CD4-positive, alpha-beta T cell treated with Interleukin-4 for 1 hour (primary cell): Measurements from ENCODE around the gene PDGFRB.

Experiments
- DNase-seq, 2 donors: peaks; one replicate each; pipeline ENCODE4 v3.0.0-alpha.2; 2020 to 2022

The PDGFRB gene

DNA sequence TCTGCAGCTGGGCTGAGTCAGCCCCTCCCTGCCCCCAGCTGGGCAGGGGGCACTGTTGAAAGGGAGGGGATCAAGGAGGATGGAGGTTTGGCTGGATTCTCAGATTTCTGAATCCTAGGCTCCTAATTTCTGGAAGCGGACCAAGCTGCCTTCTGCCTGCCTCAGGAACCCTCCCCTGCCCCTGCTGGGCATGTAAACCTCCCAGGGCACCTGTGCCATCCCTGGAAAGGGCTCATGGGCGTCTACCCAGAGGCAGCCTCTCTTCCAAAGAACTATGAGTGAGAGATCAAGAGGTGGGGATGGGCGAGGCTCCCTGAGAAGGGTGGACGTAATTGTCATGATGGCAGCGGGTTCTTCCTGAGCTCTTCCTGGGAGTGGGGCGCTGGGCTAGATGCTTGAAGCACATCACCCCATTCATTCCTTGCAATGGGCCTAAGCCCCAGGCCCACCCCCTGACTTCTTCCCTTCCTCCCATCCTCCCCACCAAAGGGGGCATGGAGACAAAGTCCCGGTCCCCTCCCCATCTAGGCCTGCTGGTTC, 90.9 kb downstream of the PDGFRB start:
- no peak for DNase-seq
